RWPE2 (cell line): ENCODE results near the gene LCN6.
"Not testable (repeated sequence)": the region's sequence is repeated elsewhere in the genome, so short reads cannot be mapped to it uniquely, and the experiment has no call there.

Experiments used
- ATAC-seq: fragments of 200-7000 bp; cut with Tn5 transposase; 3 replicates; pipeline ENCODE4 v1.9.1; 2021; ENCODE audit warnings: low read depth
- DNase-seq: peaks from one replicate; pipeline ENCODE4 v3.0.0-alpha.2; 2020; ENCODE audit warnings: low spot score
- H3K27ac ChIP-seq: fragments of 450-650 bp; 2 replicates; pipeline ENCODE4 v1.5.1; 2017; ENCODE audit warnings: mild to moderate bottlenecking; ENCODE audit not compliant: poor library complexity, severe bottlenecking
- H3K27me3 ChIP-seq: fragments of 250-450 bp; sonication (Bioruptor Pico); 2 replicates; pipeline ENCODE4 v1.5.1; 2021; ENCODE audit warnings: mild to moderate bottlenecking, moderate library complexity; ENCODE audit not compliant: insufficient read depth, poor library complexity, severe bottlenecking
- H3K36me3 ChIP-seq: fragments of 250-450 bp; sonication (Bioruptor Pico); 2 replicates; pipeline ENCODE4 v1.5.1; 2020; ENCODE audit warnings: low read depth, mild to moderate bottlenecking, moderate library complexity
- H3K4me1 ChIP-seq: fragments of 250-450 bp; sonication (Bioruptor Pico); 2 replicates; pipeline ENCODE4 v1.5.1; 2021; ENCODE audit warnings: mild to moderate bottlenecking, moderate library complexity; ENCODE audit not compliant: insufficient read depth, poor library complexity, severe bottlenecking
- H3K4me3 ChIP-seq: fragments of 250-450 bp; sonication (Bioruptor Pico); 2 replicates; pipeline ENCODE4 v1.5.1; 2021; ENCODE audit warnings: mild to moderate bottlenecking, moderate library complexity; ENCODE audit not compliant: severe bottlenecking
- H3K9me3 ChIP-seq: fragments of 250-450 bp; sonication (Bioruptor Pico); 2 replicates; pipeline ENCODE4 v1.5.1; 2021; ENCODE audit warnings: mild to moderate bottlenecking, moderate library complexity; ENCODE audit not compliant: severe bottlenecking
- CTCF ChIP-seq: fragments of 450-650 bp; IDR thresholded peaks from one replicate; pipeline ENCODE4 v1.5.1; 2017; ENCODE audit warnings: mild to moderate bottlenecking, moderate library complexity; ENCODE audit not compliant: poor library complexity, severe bottlenecking

Gene LCN6

GRCh38 chr9:136709454-136710109 is 38.7 kb downstream of the LCN6 start:
- Histone ChIP-seq H3K9me3 (no peaks in the 10 kb centered on the region), H3K27me3 (peaks cover 12% of the 10 kb centered on the region), H3K4me1 (no peaks in the 10 kb centered on the region), H3K27ac (no peak overlapping the region), H3K36me3 (no peaks in the 10 kb centered on the region), H3K4me3 (no peak overlapping the region)
- DNase-seq (no peak), ATAC-seq (no peak)
- no peak for TF ChIP-seq CTCF

GRCh38 chr9:136707849-136708517 is 40.3 kb downstream of the LCN6 start:
- H3K27me3 ChIP-seq: peaks cover 11% of the 10 kb centered on the region
- no peaks in the 10 kb centered on the region for H3K4me1 ChIP-seq
- H3K36me3 ChIP-seq: no peaks in the 10 kb centered on the region
- no peak for TF ChIP-seq CTCF
- H3K4me3 ChIP-seq: no peak overlapping the region
- DNase-seq (no peak), ATAC-seq (no peak)
- no peak overlapping the region for H3K27ac ChIP-seq
- no peaks in the 10 kb centered on the region for H3K9me3 ChIP-seq

- ATAC-seq: no peak
Measured at GRCh38 chr9:136707011-136707410, 41.3 kb downstream of the LCN6 start.

GRCh38 chr9:136705564-136705963 is 42.8 kb downstream of the LCN6 start:
- ATAC-seq (no peak), DNase-seq (no peak)
- Histone ChIP-seq H3K27ac (no peak overlapping the region), H3K4me3 (no peak overlapping the region), H3K36me3 (no peaks in the 10 kb centered on the region), H3K27me3 (peaks cover 7% of the 10 kb centered on the region), H3K9me3 (no peaks in the 10 kb centered on the region), H3K4me1 (no peaks in the 10 kb centered on the region)
- TF ChIP-seq CTCF: no peak

More at GRCh38 chr9:136707011-136707410, 41.3 kb downstream of the LCN6 start:
- no peaks in the 10 kb centered on the region for H3K4me1 ChIP-seq
- TF ChIP-seq CTCF: no peak
- no peak overlapping the region for H3K27ac ChIP-seq
- DNase-seq: no peak
- peaks cover 6% of the 10 kb centered on the region for H3K27me3 ChIP-seq
- no peaks in the 10 kb centered on the region for H3K36me3 ChIP-seq
- H3K9me3 ChIP-seq: no peaks in the 10 kb centered on the region
- H3K4me3 ChIP-seq: no peak overlapping the region

- not testable (repeated sequence) for H3K36me3 ChIP-seq, DNase-seq, H3K9me3 ChIP-seq, H3K4me3 ChIP-seq, H3K27ac ChIP-seq, H3K27me3 ChIP-seq, H3K4me1 ChIP-seq, ATAC-seq
Measured at GRCh38 chr9:136704741-136705140, 43.6 kb downstream of the LCN6 start.
